Parathyroid adenoma (tissue), 2 donors: Measurements from ENCODE around the gene TDRD10.

Experiments used
- H2AFZ ChIP-seq: fragments of 300-600 bp; sonication (generic); one replicate; pipeline ENCODE4 v1.7.0; 2017; ENCODE audit warnings: antibody characterized with exemption, mild to moderate bottlenecking
- H3K27ac ChIP-seq: fragments of 300-600 bp; sonication (generic); one replicate; pipeline ENCODE4 v1.7.0; 2017
- H3K27me3 ChIP-seq: fragments of 300-600 bp; sonication (generic); one replicate; pipeline ENCODE4 v1.7.0; 2017; ENCODE audit warnings: low read length; ENCODE audit not compliant: control insufficient read depth, insufficient read depth
- H3K36me3 ChIP-seq: fragments of 300-600 bp; sonication (generic); one replicate; pipeline ENCODE4 v1.7.0; 2017; ENCODE audit warnings: low read length; ENCODE audit not compliant: control insufficient read depth, insufficient read depth
- H3K4me1 ChIP-seq: fragments of 300-600 bp; sonication (generic); one replicate; pipeline ENCODE4 v1.7.0; 2017; ENCODE audit warnings: control low read depth
- H3K4me2 ChIP-seq: fragments of 300-600 bp; sonication (generic); one replicate; pipeline ENCODE4 v1.7.0; 2017; ENCODE audit warnings: low read length
- H3K4me3 ChIP-seq: fragments of 300-600 bp; sonication (generic); one replicate; pipeline ENCODE4 v1.7.0; 2017; ENCODE audit warnings: low read depth, low read length
- H3K79me2 ChIP-seq: fragments of 300-600 bp; sonication (generic); one replicate; pipeline ENCODE4 v1.7.0; 2017; ENCODE audit warnings: control low read depth
- H3K9ac ChIP-seq: fragments of 300-600 bp; sonication (generic); one replicate; pipeline ENCODE4 v1.7.0; 2017; ENCODE audit warnings: mild to moderate bottlenecking
- H3K9me3 ChIP-seq: fragments of 300-600 bp; sonication (generic); one replicate; pipeline ENCODE4 v1.7.0; 2017; ENCODE audit warnings: low read length; ENCODE audit not compliant: control insufficient read depth
- TF ChIP-seq, protein P1 (sequence below): fragments of 300-600 bp; sonication (generic); IDR thresholded peaks from one replicate; pipeline ENCODE4 v1.7.0; 2017; ENCODE audit warnings: antibody characterized with exemption, mild to moderate bottlenecking
- donor health status: primary hyperparathyroidism.

TDRD10 gene

DNA sequence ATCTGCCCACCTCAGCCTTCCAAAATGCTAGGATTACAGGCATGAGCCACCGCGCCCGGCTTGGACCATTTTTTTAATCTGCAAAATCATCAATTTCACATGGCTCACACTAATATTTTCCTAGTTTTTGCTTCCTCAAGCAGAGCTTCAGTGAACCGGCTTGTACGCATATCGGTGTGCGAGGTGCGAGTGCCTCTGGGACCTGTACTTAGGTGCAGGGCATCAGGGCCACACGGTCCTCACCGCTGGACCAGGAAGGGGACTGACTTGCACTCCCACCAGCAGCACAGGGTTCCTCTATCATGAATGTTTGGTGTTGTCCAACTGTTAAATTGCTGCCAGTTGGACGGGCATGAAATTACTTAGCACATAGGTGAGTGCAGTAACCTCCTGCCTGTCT, 15.6 kb downstream of the TDRD10 start:
- TF ChIP-seq, protein P1, sequence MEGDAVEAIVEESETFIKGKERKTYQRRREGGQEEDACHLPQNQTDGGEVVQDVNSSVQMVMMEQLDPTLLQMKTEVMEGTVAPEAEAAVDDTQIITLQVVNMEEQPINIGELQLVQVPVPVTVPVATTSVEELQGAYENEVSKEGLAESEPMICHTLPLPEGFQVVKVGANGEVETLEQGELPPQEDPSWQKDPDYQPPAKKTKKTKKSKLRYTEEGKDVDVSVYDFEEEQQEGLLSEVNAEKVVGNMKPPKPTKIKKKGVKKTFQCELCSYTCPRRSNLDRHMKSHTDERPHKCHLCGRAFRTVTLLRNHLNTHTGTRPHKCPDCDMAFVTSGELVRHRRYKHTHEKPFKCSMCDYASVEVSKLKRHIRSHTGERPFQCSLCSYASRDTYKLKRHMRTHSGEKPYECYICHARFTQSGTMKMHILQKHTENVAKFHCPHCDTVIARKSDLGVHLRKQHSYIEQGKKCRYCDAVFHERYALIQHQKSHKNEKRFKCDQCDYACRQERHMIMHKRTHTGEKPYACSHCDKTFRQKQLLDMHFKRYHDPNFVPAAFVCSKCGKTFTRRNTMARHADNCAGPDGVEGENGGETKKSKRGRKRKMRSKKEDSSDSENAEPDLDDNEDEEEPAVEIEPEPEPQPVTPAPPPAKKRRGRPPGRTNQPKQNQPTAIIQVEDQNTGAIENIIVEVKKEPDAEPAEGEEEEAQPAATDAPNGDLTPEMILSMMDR = no peak
- H3K9ac ChIP-seq = no peak overlapping the region
- H3K27ac ChIP-seq = no peak overlapping the region
- no peaks in the 10 kb centered on the region for H3K36me3 ChIP-seq
- H3K4me3 ChIP-seq = no peak overlapping the region
- H3K27me3 ChIP-seq = no peaks in the 10 kb centered on the region
- no peak overlapping the region for H3K4me2 ChIP-seq
- no peaks in the 10 kb centered on the region for H3K79me2 ChIP-seq
- H3K4me1 ChIP-seq = no peaks in the 10 kb centered on the region
- H3K9me3 ChIP-seq = no peaks in the 10 kb centered on the region
- no peak overlapping the region for H2AFZ ChIP-seq

DNA sequence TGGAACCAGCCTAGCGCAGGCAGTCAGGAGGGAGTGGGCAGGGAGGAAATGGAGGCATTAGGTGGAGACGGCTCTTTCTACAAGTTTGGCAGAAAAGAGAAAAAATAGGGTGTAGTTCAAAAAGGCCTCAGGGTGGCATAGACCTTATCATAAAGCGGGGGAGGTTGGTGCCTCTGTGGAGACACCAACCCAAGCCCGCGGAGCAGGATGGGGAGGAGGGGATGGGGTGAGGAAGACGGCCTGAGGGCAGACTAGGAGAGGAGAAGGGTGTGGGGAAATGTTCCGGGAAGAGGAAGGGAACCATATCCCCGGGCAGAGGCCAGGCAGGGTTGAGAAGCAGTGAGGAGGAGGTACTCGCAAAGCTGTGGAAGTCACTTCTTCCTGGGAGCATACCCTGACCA, 17.6 kb downstream of the TDRD10 start:
- no peaks in the 10 kb centered on the region for H3K4me1 ChIP-seq
- TF ChIP-seq, protein P1 = no peak
- H3K27ac ChIP-seq = no peak overlapping the region
- no peaks in the 10 kb centered on the region for H3K27me3 ChIP-seq
- no peaks in the 10 kb centered on the region for H3K36me3 ChIP-seq
- no peaks in the 10 kb centered on the region for H3K9me3 ChIP-seq
- H3K79me2 ChIP-seq = no peaks in the 10 kb centered on the region
- no peak overlapping the region for H3K9ac ChIP-seq
- no peak overlapping the region for H3K4me2 ChIP-seq
- no peak overlapping the region for H3K4me3 ChIP-seq
- H2AFZ ChIP-seq = no peak overlapping the region

DNA sequence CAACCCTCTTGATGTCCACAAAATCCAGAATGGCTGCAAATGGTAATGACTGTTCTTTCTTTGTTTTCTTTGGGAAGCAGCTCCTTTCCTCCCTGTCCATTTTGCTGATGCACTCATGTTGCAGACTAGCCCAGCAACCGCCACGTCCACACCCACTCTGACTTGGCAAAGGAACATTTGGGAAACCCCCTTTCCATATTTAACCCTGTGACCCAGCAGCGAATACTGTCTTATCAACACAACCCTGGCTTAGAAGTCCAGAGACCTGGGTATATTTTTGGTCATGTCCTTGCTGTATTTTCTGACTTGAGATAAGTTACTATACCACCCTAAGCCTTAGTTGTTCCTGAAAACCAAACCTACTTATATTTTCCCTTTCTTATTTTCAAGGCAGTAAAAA, 18.3 kb downstream of the TDRD10 start:
- no peaks in the 10 kb centered on the region for H3K79me2 ChIP-seq
- H3K27ac ChIP-seq = no peak overlapping the region
- no peaks in the 10 kb centered on the region for H3K9me3 ChIP-seq
- no peaks in the 10 kb centered on the region for H3K27me3 ChIP-seq
- H3K4me2 ChIP-seq = no peak overlapping the region
- H3K9ac ChIP-seq = no peak overlapping the region
- TF ChIP-seq, protein P1 = no peak
- no peaks in the 10 kb centered on the region for H3K36me3 ChIP-seq
- no peak overlapping the region for H3K4me3 ChIP-seq
- H2AFZ ChIP-seq = no peak overlapping the region
- H3K4me1 ChIP-seq = no peaks in the 10 kb centered on the region

DNA sequence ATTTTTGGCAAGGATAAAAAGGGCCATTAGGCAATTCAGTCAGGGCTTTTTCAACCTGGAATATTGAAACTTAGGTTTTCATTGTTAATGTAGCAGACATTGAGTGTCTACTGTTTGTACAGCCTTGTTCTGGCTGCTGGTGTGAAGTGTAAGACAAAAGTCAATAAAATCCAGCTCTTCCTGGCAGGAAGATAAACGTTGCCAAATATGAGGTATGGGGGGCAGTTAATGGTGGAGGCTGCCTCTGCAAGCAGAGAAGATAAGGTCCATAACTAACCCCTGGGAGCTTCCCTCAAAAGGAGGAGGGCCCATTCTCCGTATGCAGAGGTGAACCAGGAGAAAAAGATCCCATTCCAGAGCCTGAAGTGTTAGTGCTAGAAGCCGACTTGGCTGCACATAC, 19.7 kb downstream of the TDRD10 start:
- Histone ChIP-seq H3K4me3 (no peak overlapping the region), H3K27me3 (no peaks in the 10 kb centered on the region), H3K9ac (no peak overlapping the region), H3K36me3 (no peaks in the 10 kb centered on the region), H3K4me2 (no peak overlapping the region), H2AFZ (no peak overlapping the region), H3K79me2 (no peaks in the 10 kb centered on the region), H3K9me3 (no peaks in the 10 kb centered on the region), H3K27ac (no peak overlapping the region), H3K4me1 (no peaks in the 10 kb centered on the region)
- TF ChIP-seq, protein P1 = no peak

DNA sequence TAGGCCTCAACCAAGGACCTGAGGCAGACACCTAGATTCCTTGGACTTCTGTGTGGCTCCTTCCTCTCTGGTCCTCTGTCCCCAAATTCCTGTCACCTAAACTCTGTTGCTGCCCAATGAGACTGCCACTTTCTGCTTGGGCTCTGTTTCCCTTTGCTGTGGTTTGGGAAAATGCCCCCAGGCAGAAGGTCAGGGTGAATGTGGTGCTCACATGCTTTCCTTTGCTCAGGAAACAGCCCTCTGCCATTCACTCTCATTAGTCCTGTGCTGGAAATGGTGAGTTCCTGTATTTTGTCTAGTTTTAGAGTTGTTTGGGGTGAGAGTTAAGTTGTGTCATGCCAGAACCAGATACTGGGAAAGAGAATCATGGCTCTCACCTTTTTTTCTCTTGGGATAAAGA, 22.9 kb downstream of the TDRD10 start:
- Histone ChIP-seq H3K36me3 (no peaks in the 10 kb centered on the region), H3K4me2 (no peak overlapping the region), H3K9ac (no peak overlapping the region), H3K9me3 (no peaks in the 10 kb centered on the region), H3K79me2 (no peaks in the 10 kb centered on the region), H3K27ac (no peak overlapping the region), H3K4me3 (no peak overlapping the region), H3K4me1 (no peaks in the 10 kb centered on the region), H3K27me3 (no peaks in the 10 kb centered on the region), H2AFZ (no peak overlapping the region)
- TF ChIP-seq, protein P1 = no peak
